OCI-LY3 (cell line): ENCODE data around the gene ZNF627.

Experiments
- CTCF ChIP-seq: fragments of 200-600, 300-600 bp; sonication (generic); IDR thresholded peaks from 2 replicates; pipeline ENCODE4 v1.5.1; 2014; ENCODE audit warnings: antibody characterized with exemption, low read length, low read depth
- EZH2phosphoT487 ChIP-seq: fragments of 200-600 bp; shearing (Covaris generic); IDR thresholded peaks from 2 replicates; pipeline ENCODE4 v1.6.1; 2018; ENCODE audit warnings: antibody characterized with exemption, mixed run types, low read depth

DNA sequence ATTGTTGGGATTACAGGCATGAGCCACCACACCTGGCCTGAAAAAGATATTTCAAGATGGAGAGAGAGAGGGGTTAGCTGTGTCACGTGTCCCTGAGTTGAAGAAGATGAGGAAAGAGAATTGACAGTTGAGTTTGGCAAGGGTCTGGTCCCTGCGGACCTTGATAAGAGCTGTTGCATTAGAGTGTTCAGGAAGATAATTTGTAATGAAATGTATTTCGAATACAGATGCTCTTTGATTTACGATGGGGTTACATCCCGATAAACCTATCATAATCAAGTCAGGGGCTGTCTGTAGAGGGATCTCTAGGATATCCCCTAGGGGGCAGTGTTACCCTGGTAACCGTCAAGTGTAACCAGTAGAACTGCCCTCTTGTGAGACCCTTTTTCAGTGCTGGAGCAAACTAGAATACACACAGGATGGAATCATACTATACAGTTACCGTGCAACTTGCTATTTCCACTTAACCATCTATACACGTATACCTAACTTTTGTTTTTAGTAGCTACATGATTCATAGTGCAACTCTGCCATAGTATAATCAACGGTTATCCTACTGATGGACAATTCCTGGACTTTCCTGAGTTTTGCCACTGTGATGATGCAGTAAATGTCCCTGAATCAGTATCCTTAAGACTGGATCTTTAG is 36.8 kb upstream of the ZNF627 start:
- TF ChIP-seq CTCF (peak; percentile 94), EZH2phosphoT487 (no peak)
